HEK293 (cell line): ENCODE results near the gene SIRT7.

Source experiments
- BCL11A ChIP-seq: fragments of 450-650 bp; formaldehyde crosslinking; IDR thresholded peaks from 2 replicates; pipeline ENCODE4 v1.5.1; 2016; ENCODE audit warnings: low read depth, missing biosample characterization, missing genetic modification characterization
- HOXD13 ChIP-seq: sonication (generic); formaldehyde crosslinking; IDR thresholded peaks from 2 replicates; pipeline ENCODE4 v1.8.0; 2022; ENCODE audit warnings: missing genetic modification reagents, borderline replicate concordance
- OSR2 ChIP-seq: fragments of 450-650 bp; formaldehyde crosslinking; IDR thresholded peaks from 2 replicates; pipeline ENCODE4 v1.5.1; 2016; ENCODE audit warnings: missing biosample characterization, missing genetic modification characterization
- PBX3 ChIP-seq: sonication (generic); formaldehyde crosslinking; IDR thresholded peaks from 2 replicates; pipeline ENCODE4 v1.8.1; 2022; ENCODE audit warnings: mild to moderate bottlenecking, moderate library complexity, missing genetic modification reagents
- PRDM10 ChIP-seq: fragments of 450-650 bp; formaldehyde crosslinking; IDR thresholded peaks from 2 replicates; pipeline ENCODE4 v1.5.1; 2016; ENCODE audit warnings: missing biosample characterization, missing genetic modification characterization
- REST ChIP-seq: fragments of 450-650 bp; formaldehyde crosslinking; IDR thresholded peaks from 2 replicates; pipeline ENCODE4 v1.5.1; 2016; ENCODE audit warnings: missing biosample characterization, missing genetic modification characterization
- TRIM28 ChIP-seq: IDR thresholded peaks from 2 replicates; pipeline ENCODE4 v1.6.1; 2011; ENCODE audit warnings: low read length, control low read depth, borderline replicate concordance
- TSHZ1 ChIP-seq: fragments of 450-650 bp; formaldehyde crosslinking; IDR thresholded peaks from 2 replicates; pipeline ENCODE4 v1.5.1; 2016; ENCODE audit warnings: missing biosample characterization, missing genetic modification characterization, borderline replicate concordance
- ZBTB48 ChIP-seq: fragments of 450-650 bp; formaldehyde crosslinking; IDR thresholded peaks from 2 replicates; pipeline ENCODE4 v1.5.1; 2016; ENCODE audit warnings: missing biosample characterization, missing genetic modification characterization
- ZNF112 ChIP-seq: fragments of 450-650 bp; formaldehyde crosslinking; IDR thresholded peaks from 2 replicates; pipeline ENCODE4 v1.5.0; 2017; ENCODE audit warnings: missing biosample characterization, missing genetic modification characterization
- ZNF121 ChIP-seq: fragments of 450-650 bp; formaldehyde crosslinking; IDR thresholded peaks from 2 replicates; pipeline ENCODE4 v1.5.1; 2016; ENCODE audit warnings: missing biosample characterization, missing genetic modification characterization
- ZNF140 ChIP-seq: fragments of 450-650 bp; formaldehyde crosslinking; IDR thresholded peaks from 2 replicates; pipeline ENCODE4 v1.5.1; 2016; ENCODE audit warnings: missing biosample characterization, missing genetic modification characterization
- ZNF266 ChIP-seq: fragments of 450-650 bp; formaldehyde crosslinking; IDR thresholded peaks from 2 replicates; pipeline ENCODE4 v1.5.1; 2016; ENCODE audit warnings: missing biosample characterization, missing genetic modification characterization, low read depth
- ZNF335 ChIP-seq: fragments of 450-650 bp; formaldehyde crosslinking; conservative IDR thresholded peaks from 2 replicates; pipeline ENCODE4 v1.5.1; 2016; ENCODE audit warnings: missing biosample characterization, missing genetic modification characterization
- ZNF398 ChIP-seq: fragments of 450-650 bp; formaldehyde crosslinking; IDR thresholded peaks from 2 replicates; pipeline ENCODE4 v1.5.1; 2017; ENCODE audit warnings: missing biosample characterization, missing genetic modification characterization
- ZNF423 ChIP-seq: fragments of 450-650 bp; formaldehyde crosslinking; IDR thresholded peaks from 2 replicates; pipeline ENCODE4 v1.5.1; 2016; ENCODE audit warnings: missing biosample characterization, missing genetic modification characterization
- ZNF513 ChIP-seq: fragments of 450-650 bp; IDR thresholded peaks from 2 replicates; pipeline ENCODE4 v1.5.1; 2018; ENCODE audit warnings: missing biosample characterization, missing genetic modification characterization
- ZNF514 ChIP-seq: fragments of 450-650 bp; formaldehyde crosslinking; IDR thresholded peaks from 2 replicates; pipeline ENCODE4 v1.5.1; 2016; ENCODE audit warnings: missing biosample characterization, missing genetic modification characterization
- ZNF558 ChIP-seq: fragments of 450-650 bp; formaldehyde crosslinking; IDR thresholded peaks from 2 replicates; pipeline ENCODE4 v1.5.1; 2016; ENCODE audit warnings: missing biosample characterization, missing genetic modification characterization
- ZNF768 ChIP-seq: fragments of 450-650 bp; formaldehyde crosslinking; IDR thresholded peaks from 2 replicates; pipeline ENCODE4 v1.5.1; 2018; ENCODE audit warnings: missing biosample characterization, mild to moderate bottlenecking, missing genetic modification characterization
- ZNF792 ChIP-seq: fragments of 450-650 bp; formaldehyde crosslinking; IDR thresholded peaks from 2 replicates; pipeline ENCODE4 v1.5.1; 2016; ENCODE audit warnings: missing biosample characterization, missing genetic modification characterization
- ZSCAN30 ChIP-seq: fragments of 450-650 bp; IDR thresholded peaks from 2 replicates; pipeline ENCODE4 v1.5.1; 2018; ENCODE audit warnings: missing biosample characterization, mild to moderate bottlenecking, missing genetic modification characterization, moderate library complexity
- ZXDB ChIP-seq: fragments of 450-650 bp; formaldehyde crosslinking; IDR thresholded peaks from 2 replicates; pipeline ENCODE4 v1.5.1; 2016; ENCODE audit warnings: missing biosample characterization, missing genetic modification characterization

The SIRT7 gene

GRCh38 chr17:81868674-81869220 is 49.2 kb downstream of the SIRT7 start (continued):
- TF ChIP-seq ZBTB48 (tag by site-specific recombination) (no peak), OSR2 (no peak), ZNF335 (no peak), PRDM10 (tag by site-specific recombination) (0 out of 2 replicates have a peak, but pooled peaks have one; percentile 9), HOXD13 (CRISPR knock-in tag) (no peak), BCL11A (tag by site-specific recombination) (peak; percentile 17; the same call in 1 of the 2 replicates), ZNF514 (no peak), TSHZ1 (tag by site-specific recombination) (0 out of 2 replicates have a peak, but pooled peaks have one; percentile 20), ZNF768 (tag by site-specific recombination) (no peak), ZNF121 (tag by site-specific recombination) (no peak), ZXDB (no peak), ZNF398 (tag by site-specific recombination) (peak; percentile 57; the same call in 1 of the 2 replicates), ZNF558 (tag by site-specific recombination) (no peak), REST (no peak), ZNF792 (tag by site-specific recombination) (no peak), PBX3 (no peak), ZNF423 (tag by site-specific recombination) (0 out of 2 replicates have a peak, but pooled peaks have one; percentile 24), ZNF513 (tag by site-specific recombination) (no peak), ZNF266 (tag by site-specific recombination) (no peak), ZNF140 (tag by site-specific recombination) (no peak), TRIM28 (no peak), ZSCAN30 (tag by site-specific recombination) (no peak), ZNF112 (no peak)
